AG09319 (cell line): Measurements from ENCODE around the gene OGFOD2.

Source experiments
- DNase-seq: peaks from one replicate; pipeline ENCODE4 v3.0.0-alpha.2; 2010; ENCODE audit warnings: low read depth; ENCODE audit errors: extremely low read depth
- TF ChIP-seq, protein P1 (sequence below): IDR thresholded peaks from 2 replicates; pipeline ENCODE4 v1.5.1; 2011; ENCODE audit warnings: low read depth, mild to moderate bottlenecking, inconsistent platforms, low read length, moderate library complexity

Gene OGFOD2

DNA sequence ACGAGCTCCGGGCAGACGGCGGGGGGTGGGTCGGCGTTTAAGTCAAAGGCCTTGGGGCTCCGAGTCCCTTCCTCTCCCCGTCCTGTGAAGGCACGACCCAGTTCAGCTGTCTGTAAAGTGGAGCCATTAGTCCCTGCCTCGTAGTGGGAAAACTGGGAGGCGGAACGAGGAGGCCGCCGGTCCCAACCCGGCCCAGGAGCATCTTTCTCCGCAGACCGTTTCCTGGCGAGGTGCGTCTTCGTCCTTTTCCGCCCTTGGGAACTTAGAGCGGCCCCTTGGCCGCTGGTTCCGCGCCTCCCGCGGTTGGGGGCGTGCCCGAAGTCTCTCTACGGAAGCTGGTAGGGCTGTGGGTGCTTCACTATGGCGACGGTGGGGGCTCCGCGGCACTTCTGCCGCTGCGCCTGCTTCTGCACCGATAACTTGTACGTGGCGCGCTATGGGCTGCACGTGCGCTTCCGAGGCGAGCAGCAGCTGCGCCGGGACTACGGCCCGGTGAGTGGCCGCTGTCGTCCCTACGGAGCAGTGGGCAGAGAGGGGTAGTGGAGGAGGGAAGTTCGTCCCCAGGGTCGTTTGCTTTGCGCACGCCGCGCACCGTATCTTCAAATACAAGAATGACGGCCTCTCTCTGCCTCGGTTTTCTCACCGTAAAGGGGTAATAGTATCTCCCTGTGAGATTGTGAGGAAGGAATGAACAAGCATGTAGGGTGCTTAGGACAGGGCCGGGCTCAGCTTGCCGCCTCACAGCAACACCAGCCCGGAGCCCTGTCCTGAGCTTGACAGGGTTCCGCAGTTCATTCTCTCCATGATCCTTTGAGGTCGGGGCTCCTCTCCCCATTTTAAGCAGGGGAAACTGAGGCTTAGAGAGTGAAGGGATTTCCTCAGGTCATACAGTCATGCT lies at the start of gene OGFOD2:
OGFOD2 (plus strand) TSS at position 353 of the 898 bp plus-strand sequence; CDS start at position 361, 8 bp downstream.
- peak; percentile 65 for DNase-seq
- TF ChIP-seq, protein P1, sequence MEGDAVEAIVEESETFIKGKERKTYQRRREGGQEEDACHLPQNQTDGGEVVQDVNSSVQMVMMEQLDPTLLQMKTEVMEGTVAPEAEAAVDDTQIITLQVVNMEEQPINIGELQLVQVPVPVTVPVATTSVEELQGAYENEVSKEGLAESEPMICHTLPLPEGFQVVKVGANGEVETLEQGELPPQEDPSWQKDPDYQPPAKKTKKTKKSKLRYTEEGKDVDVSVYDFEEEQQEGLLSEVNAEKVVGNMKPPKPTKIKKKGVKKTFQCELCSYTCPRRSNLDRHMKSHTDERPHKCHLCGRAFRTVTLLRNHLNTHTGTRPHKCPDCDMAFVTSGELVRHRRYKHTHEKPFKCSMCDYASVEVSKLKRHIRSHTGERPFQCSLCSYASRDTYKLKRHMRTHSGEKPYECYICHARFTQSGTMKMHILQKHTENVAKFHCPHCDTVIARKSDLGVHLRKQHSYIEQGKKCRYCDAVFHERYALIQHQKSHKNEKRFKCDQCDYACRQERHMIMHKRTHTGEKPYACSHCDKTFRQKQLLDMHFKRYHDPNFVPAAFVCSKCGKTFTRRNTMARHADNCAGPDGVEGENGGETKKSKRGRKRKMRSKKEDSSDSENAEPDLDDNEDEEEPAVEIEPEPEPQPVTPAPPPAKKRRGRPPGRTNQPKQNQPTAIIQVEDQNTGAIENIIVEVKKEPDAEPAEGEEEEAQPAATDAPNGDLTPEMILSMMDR = no peak

DNA sequence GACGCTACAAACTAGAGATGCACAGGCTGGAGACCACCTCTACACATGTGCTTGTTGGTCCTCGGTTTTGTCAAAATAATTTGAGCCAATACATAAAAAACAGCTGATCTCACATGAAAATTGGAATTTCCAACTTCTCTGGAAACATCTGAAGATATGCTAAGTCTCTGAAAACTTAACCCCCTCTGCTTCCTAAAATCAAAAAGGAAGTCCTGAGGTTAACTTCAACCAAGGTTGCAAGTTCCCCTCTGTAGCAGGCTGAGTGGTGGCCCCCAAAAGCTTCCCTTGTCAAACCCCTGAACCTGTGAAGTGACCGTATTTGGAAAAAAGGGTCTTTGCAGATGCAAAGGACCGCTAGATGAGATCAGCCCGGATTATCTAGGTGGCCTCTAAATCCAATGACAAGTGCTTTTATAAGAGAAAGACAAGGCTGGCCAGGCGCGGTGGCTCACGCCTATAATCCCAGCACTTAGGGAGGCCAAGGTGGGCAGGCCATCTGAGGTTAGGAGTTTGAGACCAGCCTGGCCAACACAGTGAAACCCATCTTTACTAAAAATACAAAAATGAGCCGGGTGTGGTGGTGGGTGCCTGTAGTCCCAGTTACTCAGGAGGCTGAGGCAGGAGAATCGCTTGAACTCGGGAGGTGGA lies 47.2 kb upstream of the OGFOD2 start:
- DNase-seq = no peak
- TF ChIP-seq, protein P1 = no peak

DNA sequence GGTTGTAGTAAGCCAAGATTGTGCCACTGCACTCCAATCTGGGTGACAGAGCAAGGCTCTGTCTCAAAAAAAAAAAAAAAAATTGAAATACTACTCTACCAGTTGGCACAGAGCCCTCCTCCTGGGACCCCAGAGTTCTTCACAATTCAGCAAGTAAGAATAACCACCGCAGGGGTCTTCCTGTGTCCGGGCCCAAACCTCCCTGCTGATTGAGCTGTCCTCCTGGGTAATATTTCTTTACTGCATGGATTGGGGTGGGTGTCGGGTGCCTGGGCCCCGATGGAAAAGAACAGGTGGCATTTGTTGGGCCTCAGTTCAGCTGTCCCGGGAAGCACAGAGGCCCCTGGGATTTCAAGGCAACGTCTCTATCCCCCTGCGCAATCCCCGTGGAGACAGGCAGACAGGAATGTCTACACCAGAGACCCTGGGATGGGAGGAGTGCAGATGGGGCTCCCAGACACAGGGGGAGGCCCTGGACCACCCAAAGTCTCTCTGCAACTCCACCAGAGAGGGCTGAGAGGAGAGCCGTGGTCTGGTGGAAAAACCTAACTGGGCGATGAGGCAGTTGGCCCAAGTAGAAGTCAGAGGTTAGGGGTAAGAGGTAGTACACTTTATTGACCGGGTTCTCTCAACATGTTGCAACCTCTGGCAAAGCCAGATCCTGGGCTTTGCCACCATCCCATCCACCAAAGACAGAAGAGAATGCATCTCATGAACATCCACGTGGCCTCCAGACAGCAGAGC lies 46.5 kb upstream of the OGFOD2 start:
- TF ChIP-seq, protein P1 = no peak

DNA sequence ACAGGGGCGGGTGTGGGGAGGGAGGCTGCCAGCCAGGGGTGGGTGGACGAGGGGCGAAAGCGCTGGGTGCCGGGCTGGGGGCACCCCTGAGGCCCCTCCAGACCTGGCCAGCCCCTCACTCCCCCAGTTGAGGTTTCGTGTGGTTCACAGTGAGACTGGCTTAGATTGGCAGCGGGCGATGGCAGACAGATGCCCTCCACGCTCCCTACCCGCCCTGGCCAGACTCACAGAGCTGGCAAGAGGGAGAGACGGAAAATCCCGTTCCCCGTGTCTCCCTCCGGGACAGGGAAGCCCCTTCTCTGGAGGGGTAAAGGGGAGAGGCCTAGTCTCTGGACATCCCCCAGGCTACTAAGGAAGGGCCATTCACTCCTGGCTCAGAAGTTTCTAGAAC lies 45.9 kb upstream of the OGFOD2 start:
- no peak for DNase-seq
- TF ChIP-seq, protein P1 = no peak

More for the DNA sequence above, 46.5 kb upstream of the OGFOD2 start:
- no peak for DNase-seq

DNA sequence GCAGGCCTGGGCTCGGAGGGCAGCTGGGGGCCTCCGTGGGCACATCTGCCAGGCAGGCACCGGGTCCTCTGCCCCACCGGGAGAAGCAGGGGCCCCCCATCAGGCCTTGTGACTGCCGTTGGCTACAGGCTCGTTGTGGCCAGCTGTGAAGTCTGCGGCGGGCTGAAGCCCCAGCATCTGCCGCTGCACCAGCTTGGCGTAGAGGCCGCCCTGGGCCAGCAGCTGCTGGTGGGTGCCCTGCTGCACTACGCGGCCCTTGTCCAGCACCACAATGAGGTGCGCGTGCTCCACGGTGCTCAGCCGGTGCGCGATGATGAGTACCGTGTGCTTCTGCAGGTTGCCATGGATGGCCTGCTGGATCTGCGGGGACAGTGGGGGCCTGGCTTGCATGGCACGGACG lies 45.2 kb upstream of the OGFOD2 start:
- DNase-seq = no peak
- TF ChIP-seq, protein P1 = no peak

DNA sequence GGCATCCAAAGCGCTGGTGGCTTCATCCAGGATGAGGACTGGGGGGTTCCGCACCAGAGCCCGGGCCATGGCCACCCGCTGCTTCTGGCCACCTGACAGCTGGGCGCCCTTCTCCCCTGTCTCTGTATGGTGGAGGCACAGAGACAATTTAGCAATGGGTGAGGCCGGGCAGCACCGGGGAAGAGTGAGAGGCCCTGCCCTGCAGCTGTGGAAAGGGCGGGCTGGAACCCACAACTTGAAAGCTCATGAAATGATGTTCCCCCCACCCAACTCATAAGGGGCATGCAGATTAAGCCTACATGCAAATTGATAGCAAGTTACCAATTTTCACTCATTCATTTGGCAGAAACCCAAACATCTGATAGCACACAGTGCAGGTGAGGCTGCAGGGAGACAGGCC lies 42.8 kb upstream of the OGFOD2 start:
- no peak for DNase-seq
- TF ChIP-seq, protein P1 = no peak
